ENCODE measurements around the gene IL12RB1.
"Not testable (repeated sequence)": the region's sequence is repeated elsewhere in the genome, so short reads cannot be mapped to it uniquely, and the experiment has no call there.

The IL12RB1 gene

GRCh38 chr19:18051887-18052286 is 34.8 kb downstream of the IL12RB1 start:
- H3K27ac ChIP-seq (ENCODE audit: low read depth, low read length) = no peak overlapping the region
- H3K9me3 ChIP-seq (ENCODE audit: control insufficient read depth in 1 of 2, low read length in 2 of 2) = no peaks in the 10 kb centered on the region
- no peaks in the 10 kb centered on the region for H3K36me3 ChIP-seq (ENCODE audit: control insufficient read depth in 1 of 2, insufficient read depth in 2 of 2, low read length in 2 of 2)
- H3K27me3 ChIP-seq (ENCODE audit: control insufficient read depth in 1 of 2, insufficient read depth in 2 of 2, low read length in 2 of 2) = peaks cover 0 to 3% of the 10 kb centered on the region in 2 donors
- H3K9ac ChIP-seq (ENCODE audit: low read depth in 1 of 2, low read length in 2 of 2) = no peak overlapping the region
- no peak overlapping the region for H3K4me3 ChIP-seq (ENCODE audit: low read depth in 1 of 2, low read length in 2 of 2)
- H3K4me1 ChIP-seq (ENCODE audit: control insufficient read depth in 1 of 2, insufficient read depth in 2 of 2, low read length in 2 of 2) = peaks cover 0 to 8% of the 10 kb centered on the region in 2 donors

- H3K36me3 ChIP-seq (ENCODE audit: control insufficient read depth in 1 of 2, insufficient read depth in 2 of 2, low read length in 2 of 2) = no peaks in the 10 kb centered on the region
- no peaks in the 10 kb centered on the region for H3K9me3 ChIP-seq (ENCODE audit: control insufficient read depth in 1 of 2, low read length in 2 of 2)
- peaks cover 16% of the 10 kb centered on the region in 2 donors for H3K4me1 ChIP-seq (ENCODE audit: control insufficient read depth in 1 of 2, insufficient read depth in 2 of 2, low read length in 2 of 2)
- H3K9ac ChIP-seq (ENCODE audit: low read depth in 1 of 2, low read length in 2 of 2) = no peak overlapping the region
- peak overlapping the region; percentile 20 for H3K27ac ChIP-seq (ENCODE audit: low read depth, low read length)
- H3K27me3 ChIP-seq (ENCODE audit: control insufficient read depth in 1 of 2, insufficient read depth in 2 of 2, low read length in 2 of 2) = peaks cover 0 to 3% of the 10 kb centered on the region in 2 donors
- no peak overlapping the region for H3K4me3 ChIP-seq (ENCODE audit: low read depth in 1 of 2, low read length in 2 of 2)
Measured at GRCh38 chr19:18049385-18049784, 37.3 kb downstream of the IL12RB1 start.

GRCh38 chr19:18046059-18046718 is 40.5 kb downstream of the IL12RB1 start:
- no peaks in the 10 kb centered on the region for H3K27me3 ChIP-seq (ENCODE audit: control insufficient read depth in 1 of 2, insufficient read depth in 2 of 2, low read length in 2 of 2)
- H3K36me3 ChIP-seq (ENCODE audit: control insufficient read depth in 1 of 2, insufficient read depth in 2 of 2, low read length in 2 of 2) = no peaks in the 10 kb centered on the region
- no peak overlapping the region for H3K4me3 ChIP-seq (ENCODE audit: low read depth in 1 of 2, low read length in 2 of 2)
- no peak overlapping the region for H3K9ac ChIP-seq (ENCODE audit: low read depth in 1 of 2, low read length in 2 of 2)
- peaks cover 16 to 18% of the 10 kb centered on the region in 2 donors for H3K4me1 ChIP-seq (ENCODE audit: control insufficient read depth in 1 of 2, insufficient read depth in 2 of 2, low read length in 2 of 2)
- no peaks in the 10 kb centered on the region for H3K9me3 ChIP-seq (ENCODE audit: control insufficient read depth in 1 of 2, low read length in 2 of 2)
- H3K27ac ChIP-seq (ENCODE audit: low read depth, low read length) = no peak overlapping the region

- Histone ChIP-seq H3K36me3 (ENCODE audit: control insufficient read depth in 1 of 2, insufficient read depth in 2 of 2, low read length in 2 of 2) (no peaks in the 10 kb centered on the region), H3K4me3 (ENCODE audit: low read depth in 1 of 2, low read length in 2 of 2) (peak overlapping the region; percentile 55 to 62), H3K9ac (ENCODE audit: low read depth in 1 of 2, low read length in 2 of 2) (peak overlapping the region; percentile 5 to 31), H3K27ac (ENCODE audit: low read depth, low read length) (no peak overlapping the region), H3K27me3 (ENCODE audit: control insufficient read depth in 1 of 2, insufficient read depth in 2 of 2, low read length in 2 of 2) (no peaks in the 10 kb centered on the region), H3K4me1 (ENCODE audit: control insufficient read depth in 1 of 2, insufficient read depth in 2 of 2, low read length in 2 of 2) (peaks cover 16 to 18% of the 10 kb centered on the region in 2 donors), H3K9me3 (ENCODE audit: control insufficient read depth in 1 of 2, low read length in 2 of 2) (peaks cover 0 to 4% of the 10 kb centered on the region in 2 donors)
Measured at GRCh38 chr19:18045307-18046050, 41.3 kb downstream of the IL12RB1 start.

GRCh38 chr19:18044825-18045304 is 41.9 kb downstream of the IL12RB1 start:
- no peaks in the 10 kb centered on the region for H3K36me3 ChIP-seq (ENCODE audit: control insufficient read depth in 1 of 2, insufficient read depth in 2 of 2, low read length in 2 of 2)
- peaks cover 16 to 18% of the 10 kb centered on the region in 2 donors for H3K4me1 ChIP-seq (ENCODE audit: control insufficient read depth in 1 of 2, insufficient read depth in 2 of 2, low read length in 2 of 2)
- H3K27me3 ChIP-seq (ENCODE audit: control insufficient read depth in 1 of 2, insufficient read depth in 2 of 2, low read length in 2 of 2) = no peaks in the 10 kb centered on the region
- H3K9ac ChIP-seq (ENCODE audit: low read depth in 1 of 2, low read length in 2 of 2) = peak overlapping the region; percentile 5 to 31
- H3K4me3 ChIP-seq (ENCODE audit: low read depth in 1 of 2, low read length in 2 of 2) = peak overlapping the region; percentile 55 to 62
- peaks cover 0 to 4% of the 10 kb centered on the region in 2 donors for H3K9me3 ChIP-seq (ENCODE audit: control insufficient read depth in 1 of 2, low read length in 2 of 2)
- H3K27ac ChIP-seq (ENCODE audit: low read depth, low read length) = no peak overlapping the region

GRCh38 chr19:18043676-18044075 is 43.1 kb downstream of the IL12RB1 start:
- Histone ChIP-seq H3K9me3 (ENCODE audit: control insufficient read depth in 1 of 2, low read length in 2 of 2) (peaks cover 0 to 4% of the 10 kb centered on the region in 2 donors), H3K27me3 (ENCODE audit: control insufficient read depth in 1 of 2, insufficient read depth in 2 of 2, low read length in 2 of 2) (no peaks in the 10 kb centered on the region)

GRCh38 chr19:18041054-18041453 is 45.7 kb downstream of the IL12RB1 start:
- H3K36me3 ChIP-seq (ENCODE audit: control insufficient read depth in 1 of 2, insufficient read depth in 2 of 2, low read length in 2 of 2) = no peaks in the 10 kb centered on the region
- H3K9me3 ChIP-seq (ENCODE audit: control insufficient read depth in 1 of 2, low read length in 2 of 2) = peaks cover 0 to 4% of the 10 kb centered on the region in 2 donors
- H3K27ac ChIP-seq (ENCODE audit: low read depth, low read length) = no peak overlapping the region
- peaks cover 8 to 16% of the 10 kb centered on the region in 2 donors for H3K4me1 ChIP-seq (ENCODE audit: control insufficient read depth in 1 of 2, insufficient read depth in 2 of 2, low read length in 2 of 2)
- no peak overlapping the region for H3K4me3 ChIP-seq (ENCODE audit: low read depth in 1 of 2, low read length in 2 of 2)
- no peaks in the 10 kb centered on the region for H3K27me3 ChIP-seq (ENCODE audit: control insufficient read depth in 1 of 2, insufficient read depth in 2 of 2, low read length in 2 of 2)
- no peak overlapping the region for H3K9ac ChIP-seq (ENCODE audit: low read depth in 1 of 2, low read length in 2 of 2)

More at GRCh38 chr19:18043676-18044075, 43.1 kb downstream of the IL12RB1 start:
- H3K36me3 ChIP-seq (ENCODE audit: control insufficient read depth in 1 of 2, insufficient read depth in 2 of 2, low read length in 2 of 2) = no peaks in the 10 kb centered on the region
- no peak overlapping the region for H3K4me3 ChIP-seq (ENCODE audit: low read depth in 1 of 2, low read length in 2 of 2)
- H3K4me1 ChIP-seq (ENCODE audit: control insufficient read depth in 1 of 2, insufficient read depth in 2 of 2, low read length in 2 of 2) = peaks cover 15 to 18% of the 10 kb centered on the region in 2 donors
- no peak overlapping the region for H3K9ac ChIP-seq (ENCODE audit: low read depth in 1 of 2, low read length in 2 of 2)
- H3K27ac ChIP-seq (ENCODE audit: low read depth, low read length) = no peak overlapping the region

GRCh38 chr19:18032102-18032501 is 54.6 kb downstream of the IL12RB1 start:
- not testable (repeated sequence) for H3K27ac ChIP-seq (ENCODE audit: low read depth, low read length); H3K36me3 ChIP-seq (ENCODE audit: control insufficient read depth in 1 of 2, insufficient read depth in 2 of 2, low read length in 2 of 2); H3K4me3 ChIP-seq (ENCODE audit: low read depth in 1 of 2, low read length in 2 of 2); H3K9me3 ChIP-seq (ENCODE audit: control insufficient read depth in 1 of 2, low read length in 2 of 2); H3K27me3 ChIP-seq (ENCODE audit: control insufficient read depth in 1 of 2, insufficient read depth in 2 of 2, low read length in 2 of 2); H3K4me1 ChIP-seq (ENCODE audit: control insufficient read depth in 1 of 2, insufficient read depth in 2 of 2, low read length in 2 of 2); H3K9ac ChIP-seq (ENCODE audit: low read depth in 1 of 2, low read length in 2 of 2)

GRCh38 chr19:18031401-18031800 is 55.3 kb downstream of the IL12RB1 start:
- H3K27ac ChIP-seq (ENCODE audit: low read depth, low read length) = not testable (repeated sequence)

GRCh38 chr19:18029617-18030338 is 57.0 kb downstream of the IL12RB1 start:
- H3K4me1 ChIP-seq (ENCODE audit: control insufficient read depth in 1 of 2, insufficient read depth in 2 of 2, low read length in 2 of 2) = peaks cover 6 to 7% of the 10 kb centered on the region in 2 donors
- no peaks in the 10 kb centered on the region for H3K9me3 ChIP-seq (ENCODE audit: control insufficient read depth in 1 of 2, low read length in 2 of 2)
- H3K36me3 ChIP-seq (ENCODE audit: control insufficient read depth in 1 of 2, insufficient read depth in 2 of 2, low read length in 2 of 2) = no peaks in the 10 kb centered on the region
- H3K4me3 ChIP-seq (ENCODE audit: low read depth in 1 of 2, low read length in 2 of 2) = no peak overlapping the region
- no peak overlapping the region for H3K27ac ChIP-seq (ENCODE audit: low read depth, low read length)
- no peaks in the 10 kb centered on the region for H3K27me3 ChIP-seq (ENCODE audit: control insufficient read depth in 1 of 2, insufficient read depth in 2 of 2, low read length in 2 of 2)
- peak overlapping the region in 1 of 2 donors; percentile 33 for H3K9ac ChIP-seq (ENCODE audit: low read depth in 1 of 2, low read length in 2 of 2)

More at GRCh38 chr19:18031401-18031800, 55.3 kb downstream of the IL12RB1 start:
- not testable (repeated sequence) for H3K4me3 ChIP-seq (ENCODE audit: low read depth in 1 of 2, low read length in 2 of 2); H3K9ac ChIP-seq (ENCODE audit: low read depth in 1 of 2, low read length in 2 of 2); H3K36me3 ChIP-seq (ENCODE audit: control insufficient read depth in 1 of 2, insufficient read depth in 2 of 2, low read length in 2 of 2); H3K27me3 ChIP-seq (ENCODE audit: control insufficient read depth in 1 of 2, insufficient read depth in 2 of 2, low read length in 2 of 2); H3K9me3 ChIP-seq (ENCODE audit: control insufficient read depth in 1 of 2, low read length in 2 of 2); H3K4me1 ChIP-seq (ENCODE audit: control insufficient read depth in 1 of 2, insufficient read depth in 2 of 2, low read length in 2 of 2)
